C4-2B (cell line): ENCODE results near the gene PLAC1.

Experiments
- H3K27ac ChIP-seq: fragments of 450-650 bp; 2 replicates; pipeline ENCODE4 v1.5.1; 2017
- ZFX ChIP-seq: fragments of 450-650 bp; IDR thresholded peaks from 2 replicates; pipeline ENCODE4 v1.6.1; 2017
- TF ChIP-seq, protein P1 (sequence below): fragments of 450-650 bp; conservative IDR thresholded peaks from 2 replicates; pipeline ENCODE4 v1.5.1; 2017; ENCODE audit warnings: mild to moderate bottlenecking

Gene PLAC1

DNA sequence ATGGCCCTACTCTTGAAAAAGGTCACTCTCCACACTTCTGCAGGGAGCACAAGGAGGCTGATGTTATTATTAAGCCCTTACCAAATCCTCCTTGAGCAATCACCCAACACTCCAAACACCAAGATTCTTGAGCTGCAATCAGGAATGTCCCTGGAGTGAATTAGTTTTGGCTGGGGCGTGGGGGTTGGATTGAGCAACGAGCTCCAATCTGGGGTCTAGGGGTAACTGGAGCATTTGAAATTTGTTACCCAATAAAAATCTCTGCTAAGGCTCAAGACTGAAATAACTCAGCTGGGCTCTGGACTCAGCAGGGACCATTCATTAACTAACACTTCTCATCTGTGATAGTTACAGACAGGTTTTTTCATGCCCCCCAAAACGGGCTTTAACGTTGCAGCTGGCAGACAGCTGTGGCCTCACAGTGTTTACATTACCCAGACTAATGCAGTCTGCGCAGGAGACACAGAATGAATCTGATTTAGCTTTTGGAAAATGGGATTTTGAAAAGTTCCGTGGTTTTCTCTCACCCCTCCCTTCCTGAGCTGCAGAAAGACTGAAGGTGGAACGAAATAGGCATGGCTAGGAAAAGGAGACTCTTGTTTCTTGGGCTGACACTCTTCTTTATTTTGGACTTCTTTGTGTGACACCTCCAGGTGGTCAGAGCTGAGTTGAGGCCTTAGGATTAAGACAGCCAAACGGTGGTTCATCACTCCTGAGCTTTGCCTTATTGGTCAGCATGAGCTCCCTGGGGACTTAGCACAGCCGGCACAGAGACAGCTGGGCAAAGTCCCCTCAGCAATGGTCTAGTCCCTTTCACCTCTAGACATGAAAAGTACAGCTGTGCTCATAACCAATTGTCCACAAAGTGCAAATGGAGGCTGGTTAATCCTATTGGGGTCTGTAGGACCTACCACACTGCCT lies 26.6 kb downstream of the PLAC1 start:
- TF ChIP-seq, protein P1, sequence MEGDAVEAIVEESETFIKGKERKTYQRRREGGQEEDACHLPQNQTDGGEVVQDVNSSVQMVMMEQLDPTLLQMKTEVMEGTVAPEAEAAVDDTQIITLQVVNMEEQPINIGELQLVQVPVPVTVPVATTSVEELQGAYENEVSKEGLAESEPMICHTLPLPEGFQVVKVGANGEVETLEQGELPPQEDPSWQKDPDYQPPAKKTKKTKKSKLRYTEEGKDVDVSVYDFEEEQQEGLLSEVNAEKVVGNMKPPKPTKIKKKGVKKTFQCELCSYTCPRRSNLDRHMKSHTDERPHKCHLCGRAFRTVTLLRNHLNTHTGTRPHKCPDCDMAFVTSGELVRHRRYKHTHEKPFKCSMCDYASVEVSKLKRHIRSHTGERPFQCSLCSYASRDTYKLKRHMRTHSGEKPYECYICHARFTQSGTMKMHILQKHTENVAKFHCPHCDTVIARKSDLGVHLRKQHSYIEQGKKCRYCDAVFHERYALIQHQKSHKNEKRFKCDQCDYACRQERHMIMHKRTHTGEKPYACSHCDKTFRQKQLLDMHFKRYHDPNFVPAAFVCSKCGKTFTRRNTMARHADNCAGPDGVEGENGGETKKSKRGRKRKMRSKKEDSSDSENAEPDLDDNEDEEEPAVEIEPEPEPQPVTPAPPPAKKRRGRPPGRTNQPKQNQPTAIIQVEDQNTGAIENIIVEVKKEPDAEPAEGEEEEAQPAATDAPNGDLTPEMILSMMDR, result no peak
- TF ChIP-seq ZFX, result no peak
- H3K27ac ChIP-seq, result no peak overlapping the region

DNA sequence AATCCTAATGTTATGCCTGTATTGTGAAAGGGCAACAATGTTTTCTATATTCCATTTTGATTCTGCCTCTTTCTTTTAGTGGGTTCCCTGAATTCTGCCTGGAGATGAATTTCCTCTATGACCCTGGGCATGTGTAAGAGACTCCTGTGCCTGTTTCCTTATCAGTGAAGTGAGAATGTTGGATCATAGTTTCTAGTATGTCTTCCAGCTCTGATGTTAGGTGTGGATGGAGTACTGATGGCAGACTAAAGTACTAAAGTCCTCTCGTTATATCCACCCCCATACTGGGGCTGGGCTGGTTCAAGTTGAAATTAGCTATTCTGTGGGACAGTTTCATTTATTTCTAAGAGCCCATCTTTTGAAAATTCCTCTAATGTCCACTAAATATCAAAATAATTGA lies 29.6 kb downstream of the PLAC1 start:
- TF ChIP-seq ZFX, result no peak
- TF ChIP-seq, protein P1, result no peak
- no peak overlapping the region for H3K27ac ChIP-seq

DNA sequence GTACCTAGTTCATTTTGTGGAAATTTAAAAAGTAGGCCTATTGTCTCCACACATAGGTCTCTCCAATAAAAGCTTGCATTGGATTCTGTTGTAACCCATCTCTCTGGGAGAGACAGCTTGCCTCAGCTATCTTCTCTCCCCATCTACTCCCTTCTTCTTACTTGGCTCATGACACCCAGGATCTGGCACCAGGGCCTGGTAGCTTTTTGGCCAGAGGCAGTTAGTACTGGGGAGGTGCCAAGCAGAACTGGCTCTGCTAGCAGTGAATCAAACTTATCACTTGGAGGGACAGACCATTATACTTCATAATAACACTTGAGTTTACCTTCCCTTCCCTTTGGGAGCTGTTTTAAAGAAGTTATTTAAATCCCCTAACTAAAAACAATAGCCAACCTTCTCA lies 31.8 kb downstream of the PLAC1 start:
- TF ChIP-seq, protein P1, result no peak
- no peak for TF ChIP-seq ZFX
- peak overlapping the region; percentile 27; the same call in 1 of the 2 replicates for H3K27ac ChIP-seq

DNA sequence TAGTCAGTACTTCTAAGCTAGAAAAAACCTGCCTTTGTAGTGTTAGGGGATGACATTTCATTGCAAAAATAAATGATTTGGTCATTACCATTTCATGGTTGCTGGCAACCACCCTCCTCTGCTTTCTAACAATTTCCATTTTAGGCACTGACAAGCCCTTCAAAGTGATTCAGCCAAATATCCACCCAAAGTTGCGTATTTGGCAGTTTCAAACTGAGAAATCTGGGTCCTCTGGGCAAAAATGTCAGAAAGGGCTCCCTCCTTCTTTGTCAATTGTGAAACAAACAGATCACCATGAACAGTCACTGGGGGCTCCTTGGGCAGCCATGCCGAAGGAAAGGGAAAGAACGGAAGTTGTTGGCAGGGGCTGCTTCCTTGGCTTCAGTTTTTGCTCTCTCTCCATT lies 33.0 kb downstream of the PLAC1 start:
- TF ChIP-seq, protein P1, result no peak
- no peak for TF ChIP-seq ZFX
- peak overlapping the region; percentile 66 for H3K27ac ChIP-seq

DNA sequence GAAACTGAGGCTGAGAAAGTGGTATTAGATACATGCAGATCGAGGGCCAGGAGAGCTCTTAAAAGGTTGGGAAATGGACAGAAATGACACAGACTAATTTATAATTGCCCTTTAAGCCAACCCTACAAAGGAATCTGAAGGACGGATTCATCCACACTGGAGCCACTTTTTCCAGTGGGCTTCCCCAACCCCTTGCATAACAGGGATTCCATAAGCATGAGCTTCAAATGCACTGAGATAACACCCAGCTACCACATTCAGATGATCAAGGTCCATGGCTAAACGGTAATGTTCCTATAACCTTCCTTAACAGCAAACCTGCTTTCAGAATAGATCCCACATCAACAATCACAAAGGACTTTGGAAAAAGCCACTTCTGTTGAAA lies 34.2 kb downstream of the PLAC1 start:
- H3K27ac ChIP-seq, result no peak overlapping the region
- TF ChIP-seq ZFX, result no peak
- TF ChIP-seq, protein P1, result no peak

DNA sequence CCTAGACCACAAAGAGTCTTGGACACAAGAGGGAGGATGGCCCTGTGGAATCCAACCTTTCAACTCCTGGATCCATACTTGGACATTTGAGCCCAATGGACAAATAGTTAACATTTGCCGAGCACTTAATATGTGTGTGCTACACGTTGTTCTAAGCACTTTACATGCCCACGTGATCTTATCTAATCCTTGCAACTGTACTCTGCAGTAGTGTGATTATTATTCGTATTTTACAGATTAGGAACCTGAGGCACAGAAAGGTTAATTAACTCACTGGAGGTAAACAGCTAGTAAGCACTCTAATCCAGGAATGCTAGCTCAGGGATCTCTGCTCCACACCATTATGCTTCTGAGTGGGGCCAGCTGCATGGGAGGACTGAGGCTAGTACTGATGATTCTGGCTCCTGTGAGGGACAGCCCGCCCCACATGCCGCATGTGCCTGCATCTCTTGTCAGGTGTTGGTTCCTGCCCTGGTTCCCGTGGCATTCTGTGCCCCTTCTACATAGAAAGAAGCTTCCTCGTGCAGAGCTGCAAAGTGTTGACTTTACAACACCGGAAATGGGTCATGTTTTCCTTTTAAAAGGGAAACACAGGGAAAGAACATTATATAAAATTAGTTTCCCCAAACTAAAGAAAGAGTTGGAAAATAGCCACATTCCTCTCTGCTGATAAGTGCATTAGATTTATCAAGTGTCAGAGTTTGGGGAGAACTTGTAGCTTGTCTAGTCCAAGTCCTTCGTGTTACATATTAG lies 34.8 kb downstream of the PLAC1 start:
- TF ChIP-seq, protein P1, result no peak
- TF ChIP-seq ZFX, result no peak
- H3K27ac ChIP-seq, result no peak overlapping the region

DNA sequence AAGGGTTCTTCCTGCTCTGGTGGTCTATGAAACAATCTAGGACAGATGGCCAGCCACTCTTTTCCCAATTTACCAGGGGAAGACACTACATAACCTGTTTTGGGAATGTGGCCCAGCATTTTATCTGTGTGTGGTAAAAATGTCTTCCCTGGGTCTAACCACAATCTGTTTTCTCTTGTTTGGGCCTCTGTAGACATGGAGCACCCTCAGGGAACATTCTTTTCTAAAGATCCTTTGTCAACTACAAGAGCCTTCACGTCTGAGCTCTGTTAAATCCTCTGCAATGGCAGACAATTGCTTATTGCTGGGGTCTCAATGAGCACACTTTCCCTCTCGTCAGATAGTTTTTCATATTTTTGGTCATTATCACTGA lies 35.5 kb downstream of the PLAC1 start:
- TF ChIP-seq, protein P1, result no peak
- TF ChIP-seq ZFX, result no peak
- H3K27ac ChIP-seq, result no peak overlapping the region
